ENCODE measurements around the gene FAU. TPM values are rescaled to one million over a fixed set of nuclear protein-coding genes. Genes with fewer than 3 reads are reported as not detected.

FAU gene
- total and polyA plus RNA-seq, 9 of the 15 experiments (the other 6 are each of a cell fraction or from before 2014, with no cell fraction given), result 433 to 1,827 (median 942) TPM

DNA sequence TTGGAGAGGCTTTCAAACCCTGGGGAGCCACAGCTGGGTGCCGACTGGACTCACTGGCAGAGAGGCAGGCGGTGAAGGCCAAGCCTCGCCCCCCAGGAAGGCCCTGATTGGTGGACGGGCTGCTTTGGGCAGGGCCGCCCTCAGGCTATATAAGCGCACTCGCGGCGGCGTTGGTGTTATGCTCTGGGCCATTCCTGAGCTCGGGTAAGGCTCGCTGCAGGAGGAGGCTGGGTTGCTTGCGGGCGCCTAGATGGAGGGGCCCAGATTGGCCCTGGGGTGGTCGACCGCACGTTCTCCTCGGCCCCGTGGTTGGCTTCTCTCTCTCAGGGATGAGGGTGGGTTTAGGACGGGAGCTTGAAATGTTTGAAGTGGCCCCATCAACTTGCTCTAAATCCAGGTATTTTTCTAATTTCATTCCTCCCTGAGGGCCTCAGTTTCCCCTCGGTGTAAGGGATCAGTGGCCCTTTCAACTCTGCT is 48.2 kb upstream of the FAU start, which contains the start of gene SPDYC (continued):
- TF ChIP-seq, protein P1, sequence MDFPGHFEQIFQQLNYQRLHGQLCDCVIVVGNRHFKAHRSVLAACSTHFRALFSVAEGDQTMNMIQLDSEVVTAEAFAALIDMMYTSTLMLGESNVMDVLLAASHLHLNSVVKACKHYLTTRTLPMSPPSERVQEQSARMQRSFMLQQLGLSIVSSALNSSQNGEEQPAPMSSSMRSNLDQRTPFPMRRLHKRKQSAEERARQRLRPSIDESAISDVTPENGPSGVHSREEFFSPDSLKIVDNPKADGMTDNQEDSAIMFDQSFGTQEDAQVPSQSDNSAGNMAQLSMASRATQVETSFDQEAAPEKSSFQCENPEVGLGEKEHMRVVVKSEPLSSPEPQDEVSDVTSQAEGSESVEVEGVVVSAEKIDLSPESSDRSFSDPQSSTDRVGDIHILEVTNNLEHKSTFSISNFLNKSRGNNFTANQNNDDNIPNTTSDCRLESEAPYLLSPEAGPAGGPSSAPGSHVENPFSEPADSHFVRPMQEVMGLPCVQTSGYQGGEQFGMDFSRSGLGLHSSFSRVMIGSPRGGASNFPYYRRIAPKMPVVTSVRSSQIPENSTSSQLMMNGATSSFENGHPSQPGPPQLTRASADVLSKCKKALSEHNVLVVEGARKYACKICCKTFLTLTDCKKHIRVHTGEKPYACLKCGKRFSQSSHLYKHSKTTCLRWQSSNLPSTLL (IDR thresholded peaks at IDR 0.05), result no peak
- TF ChIP-seq, protein P2, sequence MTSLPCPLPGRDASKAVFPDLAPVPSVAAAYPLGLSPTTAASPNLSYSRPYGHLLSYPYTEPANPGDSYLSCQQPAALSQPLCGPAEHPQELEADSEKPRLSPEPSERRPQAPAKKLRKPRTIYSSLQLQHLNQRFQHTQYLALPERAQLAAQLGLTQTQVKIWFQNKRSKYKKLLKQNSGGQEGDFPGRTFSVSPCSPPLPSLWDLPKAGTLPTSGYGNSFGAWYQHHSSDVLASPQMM (CRISPR knock-in tag; IDR thresholded peaks at IDR 0.05), result no peak
- TF ChIP-seq SREBF1 (IDR thresholded peaks at IDR 0.05; ENCODE audit: borderline replicate concordance, low read depth, low read length) (no peak), RUNX1 (IDR thresholded peaks at IDR 0.05; ENCODE audit: low read depth) (0 out of 2 replicates have a peak, but pooled peaks have one; percentile 17), LCOR (CRISPR knock-in tag; IDR thresholded peaks at IDR 0.05) (peak; percentile 51; the same call in 1 of the 2 replicates), PCBP2 (IDR thresholded peaks at IDR 0.05; ENCODE audit: low read depth, low read length, poor library complexity, severe bottlenecking) (no peak)

DNA sequence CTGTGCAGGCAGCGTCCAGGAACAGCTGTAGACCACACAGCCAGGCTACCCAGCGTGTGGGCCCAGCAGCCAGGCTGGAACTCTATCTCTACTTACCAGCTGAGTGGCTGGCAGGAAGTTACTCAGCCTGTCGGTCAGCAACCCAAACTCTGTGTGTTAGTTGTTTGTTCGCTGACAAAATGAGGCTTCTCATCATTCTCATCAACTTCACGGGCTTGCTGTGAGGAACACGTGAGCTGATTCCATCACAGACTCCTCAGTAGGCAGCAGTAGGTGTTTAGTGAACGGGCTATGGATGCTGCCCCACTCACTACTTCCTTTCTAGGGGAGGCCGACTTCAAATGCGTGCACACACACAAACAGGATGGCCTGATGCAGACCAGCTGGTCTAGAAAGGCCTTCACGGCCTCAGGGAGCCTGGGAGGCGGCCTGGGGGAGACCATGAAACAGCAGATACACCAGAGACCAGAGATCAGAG is 47.3 kb upstream of the FAU start:
- ChIA-PET POLR2A (interaction anchor here (0.6 to 5.9 kb wide), 25 partner anchors 7 to 339 kb away, joined by 3 to 90 read pairs (median 5); partner anchors contain the start of genes CAPN1, FAU, MRPL49 and SYVN1), CTCF (ENCODE audit: low intra/inter-chr PET ratio) (no interaction called here)
- Histone ChIP-seq H3K9ac (ENCODE audit: insufficient read depth in 1 of 2, low read depth in 2 of 2, low read length in 2 of 2) (peak overlapping the region; percentile 69 to 88), H3K9me1 (ENCODE audit: control insufficient read depth, insufficient read depth, low read length) (no peaks in the 10 kb centered on the region), H3K4me1 (replicated peaks in 1 of 2; ENCODE audit: control insufficient read depth in 2 of 2, insufficient read depth in 2 of 2, low read length in 2 of 2) (peaks cover 36 to 49% of the 10 kb centered on the region in 2 experiments), H2AFZ (ENCODE audit: low read depth, low read length) (peak overlapping the region; percentile 93), H3K9me3 (replicated peaks; ENCODE audit: control insufficient read depth, insufficient read depth, low read depth, low read length) (no peaks in the 10 kb centered on the region), H3K4me3 (peak overlapping the region; percentile 37; the same call in 1 of the 2 replicates), H3K79me2 (ENCODE audit: control insufficient read depth, insufficient read depth, low read length) (peaks cover 6% of the 10 kb centered on the region; the same call in 1 of the 3 replicates), H3K4me2 (ENCODE audit: insufficient read depth, low read length) (peak overlapping the region; percentile 79), H3K36me3 (ENCODE audit: control insufficient read depth, insufficient read depth, low read length) (no peaks in the 10 kb centered on the region), H3K27ac (ENCODE audit: extremely low read depth, low read depth, low read length) (peak overlapping the region; percentile 87), H3K27me3 (ENCODE audit: control insufficient read depth in 2 of 2, insufficient read depth in 2 of 2, low read length in 2 of 2) (no peaks in the 10 kb centered on the region; a peak in 1 of 5 replicates), H4K20me1 (replicated peaks; ENCODE audit: control insufficient read depth, insufficient read depth, low read length) (no peaks in the 10 kb centered on the region)
- 8% methylated on average over 11 of the region's 11 CpGs for WGBS (ENCODE audit: insufficient coverage, low coverage, missing lambda C conversion rate)
- DNase-seq (ENCODE audit: extremely low read depth in 1 of 4, low spot score in 3 of 4) (peak; percentile 36 to 85 (median 60)), ATAC-seq (peak; percentile 60), FAIRE-seq (peak; percentile 96)
- no TSS peak for BruUV-seq (replicated peaks)
- in situ Hi-C loops (cut with MboI) (no loop called here), intact Hi-C loops (cut with micrococcal nuclease) (loop anchor here (2.0 kb wide), 1 partner anchor 34 kb away; the partner anchor contains the start of gene SYVN1)
- TF ChIP-seq, protein P3, sequence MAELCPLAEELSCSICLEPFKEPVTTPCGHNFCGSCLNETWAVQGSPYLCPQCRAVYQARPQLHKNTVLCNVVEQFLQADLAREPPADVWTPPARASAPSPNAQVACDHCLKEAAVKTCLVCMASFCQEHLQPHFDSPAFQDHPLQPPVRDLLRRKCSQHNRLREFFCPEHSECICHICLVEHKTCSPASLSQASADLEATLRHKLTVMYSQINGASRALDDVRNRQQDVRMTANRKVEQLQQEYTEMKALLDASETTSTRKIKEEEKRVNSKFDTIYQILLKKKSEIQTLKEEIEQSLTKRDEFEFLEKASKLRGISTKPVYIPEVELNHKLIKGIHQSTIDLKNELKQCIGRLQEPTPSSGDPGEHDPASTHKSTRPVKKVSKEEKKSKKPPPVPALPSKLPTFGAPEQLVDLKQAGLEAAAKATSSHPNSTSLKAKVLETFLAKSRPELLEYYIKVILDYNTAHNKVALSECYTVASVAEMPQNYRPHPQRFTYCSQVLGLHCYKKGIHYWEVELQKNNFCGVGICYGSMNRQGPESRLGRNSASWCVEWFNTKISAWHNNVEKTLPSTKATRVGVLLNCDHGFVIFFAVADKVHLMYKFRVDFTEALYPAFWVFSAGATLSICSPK (IDR thresholded peaks at IDR 0.05; ENCODE audit: borderline replicate concordance), result no peak
- TF ChIP-seq ZNF212 (CRISPR knock-in tag; IDR thresholded peaks at IDR 0.05) (no peak), HMGN3 (IDR thresholded peaks at IDR 0.05; ENCODE audit: borderline replicate concordance, extremely low read depth, insufficient read length, low read depth, low read length) (no peak), ZNF561 (CRISPR knock-in tag; conservative IDR thresholded peaks at IDR 0.05) (no peak), RBFOX2 (IDR thresholded peaks at IDR 0.05; ENCODE audit: low read depth, low read length) (no peak)
- TF ChIP-seq, protein P4, sequence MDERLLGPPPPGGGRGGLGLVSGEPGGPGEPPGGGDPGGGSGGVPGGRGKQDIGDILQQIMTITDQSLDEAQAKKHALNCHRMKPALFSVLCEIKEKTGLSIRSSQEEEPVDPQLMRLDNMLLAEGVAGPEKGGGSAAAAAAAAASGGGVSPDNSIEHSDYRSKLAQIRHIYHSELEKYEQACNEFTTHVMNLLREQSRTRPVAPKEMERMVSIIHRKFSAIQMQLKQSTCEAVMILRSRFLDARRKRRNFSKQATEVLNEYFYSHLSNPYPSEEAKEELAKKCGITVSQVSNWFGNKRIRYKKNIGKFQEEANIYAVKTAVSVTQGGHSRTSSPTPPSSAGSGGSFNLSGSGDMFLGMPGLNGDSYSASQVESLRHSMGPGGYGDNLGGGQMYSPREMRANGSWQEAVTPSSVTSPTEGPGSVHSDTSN (CRISPR knock-in tag; IDR thresholded peaks at IDR 0.05; ENCODE audit: low read depth), result no peak
- TF ChIP-seq, protein P4 (tag; conservative IDR thresholded peaks at IDR 0.05; ENCODE audit: low read depth), result no peak
